GM18511 (cell line): Measurements from ENCODE around the gene RALGAPB.
"Not testable (repeated sequence)": the region's sequence is repeated elsewhere in the genome, so short reads cannot be mapped to it uniquely, and the experiment has no call there.

ENCODE experiments used
- ATAC-seq: cut with Tn5 transposase; IDR thresholded peaks from one replicate; pipeline ENCODE4 v1.9.1; 2021; ENCODE audit warnings: mild to moderate bottlenecking, moderate library complexity; ENCODE audit not compliant: unreplicated experiment

Gene RALGAPB

DNA sequence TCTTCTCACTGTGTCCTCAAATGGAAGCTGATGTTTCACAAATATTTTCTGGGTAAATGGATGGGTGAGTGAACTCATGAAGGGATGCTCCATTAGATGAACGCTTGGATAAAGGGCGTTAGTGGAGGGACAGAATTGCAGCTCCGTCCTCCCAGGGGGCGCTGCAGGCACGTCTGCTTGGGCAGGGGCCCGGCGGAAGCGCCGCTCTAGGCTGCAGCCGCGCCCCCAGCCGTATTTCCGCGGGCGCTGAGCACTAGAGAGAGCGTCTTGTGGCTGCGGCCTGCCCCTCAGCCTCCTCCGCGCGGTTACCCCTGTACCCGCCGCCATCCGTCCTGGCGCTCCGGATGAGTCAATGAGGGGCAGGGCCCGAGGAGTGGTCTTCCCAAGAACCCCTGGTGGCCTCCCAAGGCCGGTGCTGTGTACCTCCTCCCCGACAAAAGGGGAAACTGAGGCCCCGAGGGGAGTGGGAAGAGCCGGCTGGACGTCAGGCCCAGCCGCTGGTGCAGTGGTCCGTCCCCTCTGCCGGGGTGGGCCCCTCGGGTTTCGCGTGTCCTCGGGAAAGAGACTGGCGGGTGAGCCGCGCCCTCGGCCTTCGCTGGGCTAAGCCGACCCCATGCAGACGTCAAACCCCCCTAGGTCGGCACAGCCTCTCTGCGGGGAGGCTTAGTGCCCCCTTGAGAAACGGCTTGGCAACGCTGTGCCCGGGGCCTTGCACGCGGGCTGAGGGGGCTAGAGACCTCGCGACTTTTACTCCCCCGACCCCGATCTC, 26.0 kb upstream of the RALGAPB start:
- ATAC-seq, result peak; percentile 84

DNA sequence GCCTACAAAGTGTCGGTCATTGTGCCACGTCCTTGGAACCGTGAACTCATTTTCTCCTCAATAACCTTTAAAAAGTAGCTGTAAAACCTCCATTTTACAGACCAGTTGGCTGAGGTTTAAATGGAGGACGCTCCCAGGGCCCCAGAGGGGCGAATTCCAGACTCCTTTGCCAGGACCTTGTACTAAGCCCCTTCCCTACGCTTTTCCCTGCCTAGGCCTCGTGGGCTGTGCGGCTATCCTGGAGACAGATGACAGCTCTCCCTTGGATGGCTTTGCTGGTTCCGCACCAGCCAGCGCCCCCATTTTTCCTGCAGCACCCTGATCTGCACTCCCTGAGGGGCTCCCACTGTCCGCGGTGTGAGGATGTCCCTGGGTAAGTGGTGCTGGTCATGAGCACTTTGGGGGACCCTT, 25.4 kb upstream of the RALGAPB start:
- no peak for ATAC-seq

GRCh38 chr20:38447931-38448675, 24.5 kb upstream of the RALGAPB start:
- ATAC-seq, result peak; percentile 57

DNA sequence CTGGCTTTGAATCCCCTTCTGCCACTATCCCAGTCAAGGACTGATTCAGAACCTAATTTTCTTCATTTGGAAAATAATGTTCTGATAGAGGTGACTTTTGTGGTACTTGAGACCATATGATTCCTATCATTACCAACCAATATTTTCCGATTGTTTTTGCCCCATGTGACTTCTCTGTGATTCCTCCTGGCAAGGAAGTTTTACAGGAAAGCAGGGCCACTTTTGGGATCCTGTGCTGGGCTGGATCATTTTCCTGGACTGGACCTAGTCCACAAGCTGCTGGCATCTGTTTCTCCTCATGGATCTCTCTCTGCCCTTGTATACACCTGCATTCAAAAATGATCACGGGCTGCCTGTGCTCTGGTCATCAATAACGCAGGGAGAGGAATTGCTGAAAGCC, 23.6 kb upstream of the RALGAPB start:
- no peak for ATAC-seq

DNA sequence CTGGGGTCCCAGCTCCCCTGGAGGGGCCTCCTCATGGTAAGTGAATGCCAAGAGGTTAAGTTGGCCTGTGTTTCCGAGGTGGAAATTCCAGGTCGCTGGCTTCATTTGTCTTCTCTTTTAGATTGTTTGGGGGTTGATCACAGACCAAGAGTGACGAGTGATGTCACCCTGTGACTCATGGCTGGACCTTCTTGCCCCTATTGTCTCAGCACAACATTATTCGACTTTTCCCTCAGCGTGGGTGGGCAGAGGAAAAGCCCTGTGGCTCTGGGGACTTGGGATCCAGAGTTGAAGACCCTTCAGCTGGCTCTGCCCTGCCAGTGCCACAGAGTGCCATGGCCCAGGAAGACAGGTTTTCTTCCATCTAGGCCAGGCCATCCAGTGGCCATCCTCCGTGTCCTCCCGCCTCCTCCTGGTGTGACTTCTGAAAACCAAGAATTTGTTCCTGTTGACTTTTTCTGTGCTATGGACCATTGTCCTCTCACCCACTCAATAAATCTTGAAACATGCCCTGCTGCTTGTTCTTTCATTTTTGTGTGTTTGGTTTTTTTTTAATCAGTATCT, 22.1 kb upstream of the RALGAPB start:
- ATAC-seq, result no peak

DNA sequence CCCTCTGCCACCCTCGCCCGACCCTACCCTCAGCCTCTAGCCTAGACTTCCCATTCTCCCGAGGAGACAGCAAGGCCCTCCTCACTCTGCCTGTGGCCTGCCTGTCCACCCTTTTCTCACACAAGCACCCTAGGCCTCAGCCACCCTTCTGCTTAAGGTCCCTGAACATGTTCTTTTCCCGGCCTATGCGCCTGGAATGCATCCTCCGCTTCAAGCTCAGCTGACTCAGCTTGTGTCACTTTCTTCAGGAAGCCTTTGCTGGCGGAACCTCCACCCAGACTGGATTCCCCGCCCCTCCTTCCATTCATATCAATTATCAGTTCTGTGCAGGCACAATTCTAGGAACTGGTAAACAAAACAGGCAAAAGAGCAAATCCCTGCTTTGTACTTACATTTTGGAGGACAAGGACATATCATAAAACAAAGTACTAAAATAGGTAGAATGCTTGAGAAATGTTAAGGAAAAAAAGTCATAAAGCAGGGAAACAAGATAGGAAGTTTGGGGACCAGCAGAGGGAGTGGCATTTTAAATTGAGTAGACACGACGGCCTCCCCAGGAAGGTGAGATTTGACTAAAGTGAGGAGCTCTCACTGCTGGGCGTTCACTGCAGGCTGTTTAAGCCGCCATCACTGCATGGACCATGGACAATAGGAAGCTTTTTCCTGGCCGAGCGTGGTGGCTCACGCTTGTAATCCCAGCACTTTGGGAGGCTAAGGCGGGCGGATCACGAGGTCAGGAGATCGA, 19.6 kb upstream of the RALGAPB start:
- no peak for ATAC-seq

DNA sequence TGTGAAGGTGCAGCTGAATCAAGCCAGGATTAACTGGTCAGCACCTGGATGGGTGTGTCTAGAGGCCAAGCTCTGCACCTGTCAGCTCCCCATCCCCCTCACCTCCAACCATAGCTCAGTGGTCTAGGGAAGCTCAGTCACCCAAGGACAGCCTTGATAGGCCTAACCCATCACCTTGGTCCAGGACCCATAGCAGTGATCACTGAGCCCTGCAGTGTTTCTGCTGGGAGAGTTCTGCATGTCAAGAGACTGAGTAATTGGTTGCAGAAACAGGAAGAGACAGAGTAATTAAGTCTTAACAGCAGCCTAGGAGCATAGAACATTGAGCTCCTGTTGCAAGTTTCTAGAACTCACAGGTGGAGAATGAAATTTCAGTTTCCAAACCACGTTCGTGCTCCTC, 18.7 kb upstream of the RALGAPB start:
- peak; percentile 85 for ATAC-seq

DNA sequence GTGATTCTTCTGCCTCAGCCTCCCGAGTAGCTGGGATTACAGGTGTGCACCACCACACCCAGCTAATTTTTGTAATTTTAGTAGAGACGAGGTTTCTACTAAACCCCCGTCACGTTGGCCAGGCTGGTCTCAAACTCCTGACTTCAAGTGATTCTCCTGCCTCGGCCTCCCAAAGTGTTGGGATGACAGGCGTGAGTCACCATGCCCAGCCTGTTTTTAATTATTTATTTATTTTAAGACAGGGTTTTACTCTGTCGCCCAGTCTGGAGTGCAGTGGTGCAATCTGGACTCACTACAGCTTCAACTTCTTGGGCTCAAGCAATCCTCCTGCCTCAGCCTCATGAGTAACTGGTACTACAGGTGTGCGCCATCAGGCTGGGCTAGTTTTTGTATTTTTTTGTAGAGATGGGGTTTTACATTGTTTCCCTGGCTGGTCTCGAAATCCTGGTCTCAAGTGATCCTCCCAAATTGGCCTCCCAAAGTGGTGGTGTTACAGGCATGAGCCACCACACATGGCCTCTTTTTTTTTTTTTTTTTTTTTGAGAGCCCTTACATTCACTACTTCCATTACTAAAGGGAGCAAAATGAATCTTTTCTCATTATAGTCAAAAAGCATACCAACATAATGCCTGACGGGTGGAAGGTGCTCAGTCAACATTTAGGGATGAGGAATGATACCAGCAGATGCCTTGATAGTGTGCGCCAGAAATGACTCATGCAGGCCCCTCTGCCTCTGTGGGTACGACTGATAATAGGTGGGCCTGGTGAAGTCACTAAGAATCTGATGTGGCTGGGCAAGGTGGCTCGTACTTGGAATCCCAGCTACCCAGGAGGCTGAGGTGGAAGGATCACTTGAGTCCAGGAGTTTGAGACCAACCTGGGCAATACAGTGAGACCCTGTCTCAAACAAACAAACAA, 17.8 kb upstream of the RALGAPB start:
- no peak for ATAC-seq

- ATAC-seq, result no peak
These were observed 14.3 kb upstream of the RALGAPB start for GRCh38 chr20:38458314-38458713.

DNA sequence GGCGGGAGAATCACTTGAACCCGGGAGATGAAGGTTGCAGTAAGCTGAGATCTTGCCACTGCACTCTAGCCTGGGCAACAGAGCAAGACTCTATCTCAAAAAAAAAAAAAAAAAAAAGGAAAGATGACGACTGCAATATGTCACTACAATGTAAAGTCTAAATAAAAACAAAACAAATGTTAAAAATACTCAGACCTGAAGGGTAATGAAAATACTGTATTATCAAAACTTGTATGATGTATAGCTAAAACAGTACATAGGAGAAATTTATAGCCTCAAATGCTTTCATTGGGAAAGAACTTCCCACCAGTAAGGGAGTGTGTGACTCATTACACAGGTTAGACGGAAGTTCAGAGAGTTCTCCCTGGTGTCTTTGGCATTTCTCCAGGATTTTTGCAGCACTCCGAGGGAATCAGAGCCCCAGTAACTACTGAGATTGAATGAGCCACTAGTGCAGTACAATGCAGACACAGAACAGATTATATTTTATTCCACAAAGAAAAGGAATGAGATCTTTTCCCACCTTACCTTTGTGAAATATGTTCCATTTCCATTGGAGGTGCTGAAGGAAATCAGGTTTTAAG, 12.5 kb upstream of the RALGAPB start:
- ATAC-seq, result no peak

DNA sequence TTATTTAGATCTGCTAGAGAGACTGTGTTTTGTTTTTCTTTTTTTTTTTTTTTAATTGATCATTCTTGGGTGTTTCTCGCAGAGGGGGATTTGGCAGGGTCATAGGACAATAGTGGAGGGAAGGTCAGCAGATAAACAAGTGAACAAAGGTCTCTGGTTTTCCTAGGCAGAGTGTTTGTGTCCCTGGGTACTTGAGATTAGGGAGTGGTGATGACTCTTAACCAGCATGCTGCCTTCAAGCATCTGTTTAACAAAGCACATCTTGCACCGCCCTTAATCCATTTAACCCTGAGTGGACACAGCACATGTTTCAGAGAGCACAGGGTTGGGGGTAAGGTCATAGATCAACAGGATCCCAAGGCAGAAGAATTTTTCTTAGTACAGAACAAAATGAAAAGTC, 12.0 kb upstream of the RALGAPB start:
- ATAC-seq, result not testable (repeated sequence)

DNA sequence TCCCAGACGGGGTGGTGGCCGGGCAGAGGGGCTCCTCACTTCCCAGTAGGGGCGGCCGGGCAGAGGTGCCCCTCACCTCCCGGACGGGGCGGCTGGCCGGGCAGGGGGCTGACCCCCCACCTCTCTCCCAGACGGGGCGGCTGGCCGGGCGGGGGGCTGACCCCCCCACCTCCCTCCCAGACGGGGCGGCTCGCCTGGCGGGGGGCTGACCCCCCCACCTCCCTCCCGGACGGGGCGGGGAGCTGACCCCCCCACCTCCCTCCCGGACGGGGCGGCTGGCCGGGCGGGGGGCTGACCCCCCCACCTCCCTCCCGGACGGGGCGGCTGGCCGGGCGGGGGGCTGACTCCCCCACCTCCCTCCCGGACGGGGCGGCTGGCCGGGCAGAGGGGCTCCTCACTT, 11.5 kb upstream of the RALGAPB start:
- not testable (repeated sequence) for ATAC-seq

DNA sequence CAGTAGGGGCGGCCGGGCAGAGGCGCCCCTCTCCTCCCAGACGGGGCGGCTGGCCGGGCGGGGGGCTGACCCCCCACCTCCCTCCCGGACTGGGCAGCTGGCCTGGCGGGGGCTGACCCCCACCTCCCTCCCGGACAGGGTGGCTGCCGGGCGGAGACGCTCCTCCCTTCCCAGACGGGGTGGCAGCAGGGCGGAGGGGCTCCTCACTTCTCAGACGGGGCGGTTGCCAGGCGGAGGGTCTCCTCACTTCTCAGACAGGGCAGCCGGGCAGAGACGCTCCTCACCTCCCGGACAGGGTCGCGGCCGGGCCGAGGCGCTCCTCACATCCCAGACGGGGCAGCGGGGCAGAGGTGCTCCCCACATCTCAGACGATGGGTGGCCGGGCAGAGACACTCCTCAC, 11.1 kb upstream of the RALGAPB start:
- ATAC-seq, result not testable (repeated sequence)

DNA sequence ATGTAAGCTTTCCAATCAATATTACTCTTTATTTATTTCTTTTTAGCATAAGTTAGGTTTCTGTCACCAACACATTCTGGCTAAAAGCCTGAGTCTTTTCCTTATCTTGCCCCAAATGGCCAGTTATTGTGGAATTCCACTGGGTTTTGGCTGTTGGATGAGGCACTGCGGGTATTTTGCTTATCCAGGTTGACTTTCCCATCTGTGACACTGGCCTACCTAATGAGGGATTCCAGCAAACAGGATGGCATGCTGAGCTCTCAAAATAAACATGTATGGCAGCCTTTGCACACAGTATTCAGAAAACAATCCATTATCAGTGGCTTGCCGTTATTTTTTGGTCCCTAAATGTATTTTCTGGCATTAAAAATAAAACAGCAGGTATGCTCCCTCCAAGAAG, 6.5 kb upstream of the RALGAPB start:
- ATAC-seq, result no peak

GRCh38 chr20:38466983-38467382, 5.7 kb upstream of the RALGAPB start:
- no peak for ATAC-seq

GRCh38 chr20:38471245-38471644, 1.4 kb upstream of the RALGAPB start:
- ATAC-seq, result no peak

DNA sequence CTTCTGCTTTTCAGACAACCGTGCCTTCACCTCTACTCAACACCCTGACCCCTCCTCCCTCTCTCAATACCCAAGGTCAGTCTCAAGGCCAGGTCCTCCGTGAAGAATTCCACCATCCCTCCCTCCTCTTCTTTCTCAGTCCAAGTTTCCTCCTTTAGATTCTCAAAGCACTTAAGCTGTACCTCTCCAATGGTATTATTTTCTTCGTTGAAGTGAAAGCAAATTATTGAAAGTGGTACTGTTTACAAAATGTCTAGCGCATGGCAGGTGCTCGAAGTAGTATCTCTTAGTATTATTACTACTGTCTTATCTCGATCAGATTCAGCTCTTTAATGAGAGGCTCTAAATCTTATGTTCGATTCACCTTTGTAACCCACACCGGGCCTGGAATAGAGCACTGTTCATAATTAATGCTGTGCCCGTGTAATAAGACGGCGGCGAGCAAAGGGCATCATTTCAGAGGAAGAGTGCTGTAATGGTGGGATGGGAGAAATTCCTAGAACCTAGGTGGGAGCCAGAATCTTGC, 593 bp upstream of the RALGAPB start:
- ATAC-seq, result no peak

DNA sequence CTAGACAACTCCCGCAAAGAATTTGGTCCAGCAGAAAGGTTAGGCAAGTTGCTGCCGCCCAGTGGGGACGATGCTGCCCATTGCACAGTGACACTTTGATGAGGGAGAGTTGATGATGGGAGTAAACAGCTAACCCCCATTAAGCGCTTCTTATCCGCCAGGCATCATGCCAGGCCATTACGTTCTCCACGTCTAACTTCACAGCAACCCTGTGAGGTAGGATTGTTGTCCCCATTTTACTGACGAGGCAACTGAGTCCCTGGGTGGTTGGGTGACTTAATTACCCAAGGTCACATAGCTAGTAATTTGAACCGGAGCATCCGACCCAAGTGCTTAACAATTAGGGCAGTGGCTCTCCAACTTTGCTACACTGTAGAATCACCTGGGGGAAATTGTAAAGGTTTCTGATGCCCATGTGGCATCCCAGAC, 738 bp downstream of the RALGAPB start:
- ATAC-seq, result peak; percentile 2

DNA sequence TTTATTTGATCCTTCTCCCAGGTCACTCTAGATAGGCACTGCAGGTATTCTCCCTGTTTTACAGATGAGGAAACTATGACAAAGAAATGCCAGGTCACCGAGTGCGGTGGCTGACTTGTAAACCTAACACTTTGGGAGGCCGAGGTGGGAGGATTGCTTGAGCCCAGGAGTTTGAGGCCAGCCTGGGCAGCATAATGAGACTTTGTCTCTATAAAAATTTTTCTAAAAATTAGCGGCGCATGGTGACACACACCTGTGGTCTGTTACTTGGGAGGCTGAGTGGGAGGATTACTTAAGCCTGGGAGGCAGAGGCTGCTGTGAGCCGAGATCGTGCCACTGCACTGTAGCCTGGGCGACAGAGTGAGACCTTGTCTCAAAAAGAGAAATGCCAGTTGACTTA, 5.1 kb downstream of the RALGAPB start:
- ATAC-seq, result no peak

GRCh38 chr20:38479596-38479995, 7.0 kb downstream of the RALGAPB start:
- ATAC-seq, result no peak
